HepG2 (cell line): ENCODE data around the gene SREK1. TPM values are rescaled to one million over a fixed set of nuclear protein-coding genes. Genes with fewer than 3 reads are reported as not detected.

Source experiments
- ATAC-seq: fragments of 200-7000 bp; cut with Tn5 transposase; 3 replicates; pipeline ENCODE4 v1.9.1; 2020; ENCODE audit warnings: mild to moderate bottlenecking, moderate library complexity
- BruUV-seq: library from RNA; stranded (reverse); fragments of 400-500 nt; replicated peaks from 2 replicates; lab custom pipeline; 2021; lab: Mats Ljungman, UMichigan
- CTCF ChIA-PET: fragments of 300-600 bp; formaldehyde crosslinking; extraction: SDS; loops from one replicate; lab custom pipeline; 2021; ENCODE audit warnings: low total read pairs, inconsistent platforms, low intra/inter-chr PET ratio; lab: Yijun Ruan, JAX
- POLR2A ChIA-PET: fragments of 350-600 bp; sonication (Branson Sonifier 250); formaldehyde crosslinking; loops from one replicate; lab custom pipeline; 2020; ENCODE audit warnings: antibody characterized with exemption, inconsistent platforms; lab: Yijun Ruan, JAX
- DNase-seq: peaks from one replicate; pipeline ENCODE4 v3.0.0-alpha.2; 2015; ENCODE audit warnings: low spot score
- FAIRE-seq: peaks from 3 replicates; lab custom pipeline; 2011; peaks lifted over from hg19 to GRCh38; lab: Jason Lieb, UNC
- H2AFZ ChIP-seq: one replicate; pipeline ENCODE4 v1.6.1; 2011; ENCODE audit warnings: low read length, inconsistent platforms
- H3K27ac ChIP-seq: fragments of 300-600 bp; 3 replicates; pipeline ENCODE4 v1.8.0; 2011; ENCODE audit warnings: mixed run types, mild to moderate bottlenecking, mixed read lengths, low read length, inconsistent platforms; ENCODE audit not compliant: insufficient read depth; ENCODE audit errors: extremely low read length
- H3K27me3 ChIP-seq, 2 experiments: fragments of 200-600 bp in 1 of 2; 2 replicates in 1 of 2; 3 replicates in 1 of 2; pipeline versions ENCODE4 v1.6.0 to v1.8.0; 2011; ENCODE audit warnings: low read length in 2 of 2, mild to moderate bottlenecking in 2 of 2, moderate library complexity in 2 of 2, inconsistent platforms in 1 of 2; ENCODE audit not compliant: insufficient read depth in 2 of 2, control insufficient read depth in 1 of 2
- H3K36me3 ChIP-seq, 2 experiments: fragments of 200-600 bp in 1 of 2; replicated peaks in 1 of 2; 2 replicates in 1 of 2; 3 replicates in 1 of 2; pipeline versions ENCODE4 v1.5.1 to v1.8.0; 2011; ENCODE audit warnings: low read length in 2 of 2, inconsistent platforms in 1 of 2; ENCODE audit not compliant: insufficient read depth in 2 of 2, control insufficient read depth in 1 of 2
- H3K4me1 ChIP-seq: 2 replicates; pipeline ENCODE4 v1.5.1; 2012; ENCODE audit warnings: low read length, inconsistent platforms; ENCODE audit not compliant: insufficient read depth
- H3K4me2 ChIP-seq: 2 replicates; pipeline ENCODE4 v1.6.0; 2011; ENCODE audit warnings: low read depth, low read length, inconsistent platforms
- H3K4me3 ChIP-seq, 3 experiments: fragments of 200-600 bp in 1 of 3; sonication (generic), shearing (Covaris generic) in 1 of 3; replicated peaks in 1 of 3; 2 replicates each; pipeline ENCODE4 v1.5.1; 2011 to 2016; ENCODE audit warnings: low read length in 3 of 3, inconsistent platforms in 2 of 3, low read depth in 2 of 3, mild to moderate bottlenecking in 2 of 3, control low read depth in 1 of 3, mixed read lengths in 1 of 3; ENCODE audit not compliant: insufficient read depth in 1 of 3
- H3K79me2 ChIP-seq: one replicate; pipeline ENCODE4 v1.6.1; 2011; ENCODE audit warnings: low read length, inconsistent platforms; ENCODE audit not compliant: insufficient read depth
- H3K9ac ChIP-seq: 2 replicates; pipeline ENCODE4 v1.6.0; 2011; ENCODE audit warnings: mild to moderate bottlenecking, low read depth, low read length, inconsistent platforms; ENCODE audit not compliant: insufficient read depth
- H3K9me3 ChIP-seq: 2 replicates; pipeline ENCODE4 v1.5.1; 2012; ENCODE audit warnings: mild to moderate bottlenecking, low read length
- H4K20me1 ChIP-seq: 2 replicates; pipeline ENCODE4 v1.6.0; 2011; ENCODE audit warnings: inconsistent platforms, mild to moderate bottlenecking, low read length, moderate library complexity; ENCODE audit not compliant: insufficient read depth
- ASH2L ChIP-seq: fragments of 300-600, 200-600 bp; sonication (generic); IDR thresholded peaks from 2 replicates; pipeline ENCODE4 v1.7.0; 2017; ENCODE audit warnings: low read depth, mild to moderate bottlenecking, moderate library complexity, mixed read lengths, low read length; ENCODE audit not compliant: insufficient read length
- ATAD3A ChIP-seq: sonication (generic); formaldehyde crosslinking; IDR thresholded peaks from 2 replicates; pipeline ENCODE4 v1.4.0; 2020; ENCODE audit warnings: missing genetic modification reagents
- KMT2B ChIP-seq: IDR thresholded peaks from 2 replicates; pipeline ENCODE4 v1.6.1; 2016; ENCODE audit warnings: missing genetic modification reagents, missing compliant biosample characterization
- PHF5A ChIP-seq: IDR thresholded peaks from one replicate; pipeline ENCODE4 v1.6.1; 2018; ENCODE audit warnings: low read depth, missing genetic modification reagents; ENCODE audit not compliant: unreplicated experiment
- RORA ChIP-seq: sonication (generic); formaldehyde crosslinking; IDR thresholded peaks from 2 replicates; pipeline ENCODE4 v1.5.0; 2020; ENCODE audit warnings: mild to moderate bottlenecking, missing genetic modification reagents, moderate library complexity
- ZNF253 ChIP-seq: sonication (generic); formaldehyde crosslinking; IDR thresholded peaks from 2 replicates; pipeline ENCODE4 v1.8.0; 2022; ENCODE audit warnings: mild to moderate bottlenecking, missing genetic modification reagents, borderline replicate concordance
- ZNF737 ChIP-seq: sonication (generic); formaldehyde crosslinking; IDR thresholded peaks from 2 replicates; pipeline ENCODE4 v1.5.0; 2020; ENCODE audit warnings: missing genetic modification reagents, mild to moderate bottlenecking, borderline replicate concordance
- ZNF772 ChIP-seq: sonication (generic); formaldehyde crosslinking; IDR thresholded peaks from 2 replicates; pipeline ENCODE4 v1.5.0; 2020; ENCODE audit warnings: mild to moderate bottlenecking, missing genetic modification reagents
- WGBS: methylation state at CpG from one replicate; pipeline ENCODE4 v1.1.6; 2017; ENCODE audit warnings: low lambda C conversion rate; 5-methylcytosine and 5-hydroxymethylcytosine counted together
- in situ Hi-C: cut with HindIII; loops from 2 replicates; pipeline ENCODE4 v1.10.0; 2017; ENCODE audit warnings: low pct_unique_long_range_greater_than_20kb; ENCODE audit not compliant: extremely low pct_ligation_motif_present
- intact Hi-C: fragments of 100-400 bp; cut with micrococcal nuclease; formaldehyde crosslinking; loops from one replicate; pipeline ENCODE4 v1.10.0; 2022; ENCODE audit not compliant: unreplicated experiment
- polyA plus RNA-seq, 8 experiments: library from polyadenylated mRNA; depleted of rRNA in 3 of 8; stranded (reverse) in 7 of 8; unstranded in 1 of 8; fragments of >200 nt; fragmentation: Illumina TruSeq in 4 of 8; extraction: Trizol in 4 of 8; gene quantifications; 2 replicates each; pipeline versions ENCODE4 v1.2.1 to v1.2.3, GENCODE V29; 2011 to 2016; ENCODE audit warnings: low read depth in 4 of 8, missing spikeins in 1 of 8, mixed read lengths in 1 of 8; ENCODE audit not compliant: insufficient read depth in 1 of 8
- total RNA-seq, 5 experiments: library from RNA; depleted of rRNA; stranded (reverse); fragments of >200 nt; fragmentation: Illumina TruSeq; extraction: Trizol; gene quantifications; 2 replicates each; pipeline ENCODE4 v1.2.3, GENCODE V29; 2016; ENCODE audit warnings: low read depth in 1 of 5
- TF ChIP-seq, protein P1 (sequence below): sonication (generic); formaldehyde crosslinking; IDR thresholded peaks from 2 replicates; pipeline ENCODE4 v1.5.0; 2020; ENCODE audit warnings: mild to moderate bottlenecking, missing genetic modification reagents, borderline replicate concordance
- TF ChIP-seq, protein P2 (sequence below): sonication (generic); formaldehyde crosslinking; IDR thresholded peaks from 2 replicates; pipeline ENCODE4 v1.8.1; 2023; ENCODE audit warnings: mild to moderate bottlenecking, missing genetic modification reagents, borderline replicate concordance

SREK1 gene
- total and polyA plus RNA-seq, 2 of the 13 experiments (the other 11 are each of a cell fraction or from before 2014, with no cell fraction given), result 60.6 to 90.9 TPM

DNA sequence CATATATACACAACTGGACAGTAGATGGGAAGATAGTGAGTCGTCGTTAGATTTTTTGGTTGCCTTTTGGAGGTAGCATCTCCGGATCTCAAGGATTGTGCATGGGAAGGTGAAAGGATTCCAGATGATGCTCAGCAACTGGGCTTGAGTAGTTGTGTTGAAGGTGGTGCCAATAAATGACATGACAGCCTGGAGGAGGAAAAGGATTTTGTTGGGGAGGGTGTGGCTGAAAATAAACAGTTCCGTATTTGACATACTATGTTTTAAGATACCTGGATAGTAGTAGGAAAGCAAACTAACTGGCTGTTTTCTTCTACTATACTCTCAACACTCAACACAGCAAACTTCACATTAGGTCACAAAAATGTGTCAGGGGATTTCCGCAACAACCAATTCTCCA is 62.4 kb downstream of the SREK1 start:
- no peaks in the 10 kb centered on the region for H3K36me3 ChIP-seq
- no peak for TF ChIP-seq ZNF253 (CRISPR knock-in tag)
- no peak for TF ChIP-seq ASH2L
- TF ChIP-seq, protein P1, sequence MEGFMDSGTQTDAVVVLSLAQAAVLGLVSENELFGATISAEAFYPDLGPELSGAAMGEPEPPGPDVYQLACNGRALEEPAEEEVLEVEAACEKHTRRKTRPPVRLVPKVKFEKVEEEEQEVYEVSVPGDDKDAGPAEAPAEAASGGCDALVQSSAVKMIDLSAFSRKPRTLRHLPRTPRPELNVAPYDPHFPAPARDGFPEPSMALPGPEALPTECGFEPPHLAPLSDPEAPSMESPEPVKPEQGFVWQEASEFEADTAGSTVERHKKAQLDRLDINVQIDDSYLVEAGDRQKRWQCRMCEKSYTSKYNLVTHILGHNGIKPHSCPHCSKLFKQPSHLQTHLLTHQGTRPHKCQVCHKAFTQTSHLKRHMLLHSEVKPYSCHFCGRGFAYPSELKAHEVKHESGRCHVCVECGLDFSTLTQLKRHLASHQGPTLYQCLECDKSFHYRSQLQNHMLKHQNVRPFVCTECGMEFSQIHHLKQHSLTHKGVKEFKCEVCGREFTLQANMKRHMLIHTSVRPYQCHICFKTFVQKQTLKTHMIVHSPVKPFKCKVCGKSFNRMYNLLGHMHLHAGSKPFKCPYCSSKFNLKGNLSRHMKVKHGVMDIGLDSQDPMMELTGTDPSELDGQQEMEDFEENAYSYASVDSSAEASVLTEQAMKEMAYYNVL, result no peak
- TF ChIP-seq ZNF772, result no peak
- no peak for TF ChIP-seq KMT2B (CRISPR knock-in tag)
- no peak for TF ChIP-seq RORA (CRISPR knock-in tag)
- TF ChIP-seq ATAD3A, result no peak
- no peak for TF ChIP-seq ZNF737 (CRISPR knock-in tag)
- TF ChIP-seq PHF5A (CRISPR knock-in tag), result no peak
- TF ChIP-seq, protein P2, sequence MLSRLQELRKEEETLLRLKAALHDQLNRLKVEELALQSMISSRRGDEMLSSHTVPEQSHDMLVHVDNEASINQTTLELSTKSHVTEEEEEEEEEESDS (CRISPR knock-in tag), result no peak
- TF ChIP-seq, all 625 proteins: peak for 0
- H3K4me1 ChIP-seq, result no peaks in the 10 kb centered on the region
- H4K20me1 ChIP-seq, result no peaks in the 10 kb centered on the region
- no peaks in the 10 kb centered on the region for H3K9me3 ChIP-seq
- intact Hi-C loops (no loop called here), in situ Hi-C loops (no loop called here)
- H3K79me2 ChIP-seq, result no peaks in the 10 kb centered on the region
- 67% methylated on average over 5 of the region's 5 CpGs for WGBS
- no peak overlapping the region for H3K4me3 ChIP-seq
- ATAC-seq (no peak), DNase-seq (no peak), FAIRE-seq (no peak)
- H3K27me3 ChIP-seq, result no peaks in the 10 kb centered on the region; a peak in 1 of 5 replicates
- POLR2A ChIA-PET, result no interaction called here
- no peak overlapping the region for H3K4me2 ChIP-seq
- CTCF ChIA-PET, result no interaction called here
- H3K27ac ChIP-seq, result no peak overlapping the region
- no peak overlapping the region for H3K9ac ChIP-seq
- no TSS peak for BruUV-seq
- no peak overlapping the region for H2AFZ ChIP-seq
